HEK293 (cell line): ENCODE results near the gene MEX3A.

ENCODE experiments used
- YY1 ChIP-seq: fragments of 450-650 bp; formaldehyde crosslinking; IDR thresholded peaks from 2 replicates; pipeline ENCODE4 v1.5.1; 2018; ENCODE audit warnings: missing biosample characterization, missing genetic modification characterization
- ZNF121 ChIP-seq: fragments of 450-650 bp; formaldehyde crosslinking; IDR thresholded peaks from 2 replicates; pipeline ENCODE4 v1.5.1; 2016; ENCODE audit warnings: missing biosample characterization, missing genetic modification characterization
- ZNF2 ChIP-seq: fragments of 450-650 bp; formaldehyde crosslinking; IDR thresholded peaks from 2 replicates; pipeline ENCODE4 v1.5.1; 2016; ENCODE audit warnings: missing biosample characterization, missing genetic modification characterization
- ZNF274 ChIP-seq, 2 experiments: fragments of 200-500 bp in 1 of 2; fragments of 450-650 bp in 1 of 2; sonication (Bioruptor generic) in 1 of 2; formaldehyde crosslinking in 1 of 2; IDR thresholded peaks; 2 replicates each; pipeline versions ENCODE4 v1.5.1 to v1.6.1; 2014 to 2016; ENCODE audit warnings: borderline replicate concordance in 1 of 2, inconsistent platforms in 1 of 2, low read length in 1 of 2, missing biosample characterization in 1 of 2, missing genetic modification characterization in 1 of 2
- ZNF707 ChIP-seq: fragments of 450-650 bp; formaldehyde crosslinking; IDR thresholded peaks from 2 replicates; pipeline ENCODE4 v1.5.1; 2016; ENCODE audit warnings: missing biosample characterization, missing genetic modification characterization
- TF ChIP-seq, protein P1 (sequence below): fragments of 450-650 bp; formaldehyde crosslinking; IDR thresholded peaks from 2 replicates; pipeline ENCODE4 v1.5.1; 2016; ENCODE audit warnings: missing biosample characterization, missing genetic modification characterization

GRCh38 chr1:156065871-156066270, 16.4 kb downstream of the MEX3A start:
- no peak for TF ChIP-seq ZNF2 (tag by site-specific recombination)
- TF ChIP-seq ZNF707, result no peak
- TF ChIP-seq, protein P1, sequence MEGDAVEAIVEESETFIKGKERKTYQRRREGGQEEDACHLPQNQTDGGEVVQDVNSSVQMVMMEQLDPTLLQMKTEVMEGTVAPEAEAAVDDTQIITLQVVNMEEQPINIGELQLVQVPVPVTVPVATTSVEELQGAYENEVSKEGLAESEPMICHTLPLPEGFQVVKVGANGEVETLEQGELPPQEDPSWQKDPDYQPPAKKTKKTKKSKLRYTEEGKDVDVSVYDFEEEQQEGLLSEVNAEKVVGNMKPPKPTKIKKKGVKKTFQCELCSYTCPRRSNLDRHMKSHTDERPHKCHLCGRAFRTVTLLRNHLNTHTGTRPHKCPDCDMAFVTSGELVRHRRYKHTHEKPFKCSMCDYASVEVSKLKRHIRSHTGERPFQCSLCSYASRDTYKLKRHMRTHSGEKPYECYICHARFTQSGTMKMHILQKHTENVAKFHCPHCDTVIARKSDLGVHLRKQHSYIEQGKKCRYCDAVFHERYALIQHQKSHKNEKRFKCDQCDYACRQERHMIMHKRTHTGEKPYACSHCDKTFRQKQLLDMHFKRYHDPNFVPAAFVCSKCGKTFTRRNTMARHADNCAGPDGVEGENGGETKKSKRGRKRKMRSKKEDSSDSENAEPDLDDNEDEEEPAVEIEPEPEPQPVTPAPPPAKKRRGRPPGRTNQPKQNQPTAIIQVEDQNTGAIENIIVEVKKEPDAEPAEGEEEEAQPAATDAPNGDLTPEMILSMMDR (tag by site-specific recombination), result no peak
- TF ChIP-seq ZNF121 (tag by site-specific recombination), result no peak
- no peak for TF ChIP-seq YY1 (tag by site-specific recombination)
- TF ChIP-seq ZNF274 (IDR thresholded peaks at IDR 0.05; ENCODE audit: low read length), result no peak
- no peak for TF ChIP-seq ZNF274 (tag by site-specific recombination; IDR thresholded peaks at IDR 0.05; ENCODE audit: borderline replicate concordance)
